Measurements from ENCODE around the gene PCDHGA5. TPM values are rescaled to one million over a fixed set of nuclear protein-coding genes. Genes with fewer than 3 reads are reported as not detected.

The PCDHGA5 gene
- total and polyA plus RNA-seq, 2 of the 8 experiments (the other 6 are each of a cell fraction or from before 2014, with no cell fraction given): 1.1 to 1.3 TPM

DNA sequence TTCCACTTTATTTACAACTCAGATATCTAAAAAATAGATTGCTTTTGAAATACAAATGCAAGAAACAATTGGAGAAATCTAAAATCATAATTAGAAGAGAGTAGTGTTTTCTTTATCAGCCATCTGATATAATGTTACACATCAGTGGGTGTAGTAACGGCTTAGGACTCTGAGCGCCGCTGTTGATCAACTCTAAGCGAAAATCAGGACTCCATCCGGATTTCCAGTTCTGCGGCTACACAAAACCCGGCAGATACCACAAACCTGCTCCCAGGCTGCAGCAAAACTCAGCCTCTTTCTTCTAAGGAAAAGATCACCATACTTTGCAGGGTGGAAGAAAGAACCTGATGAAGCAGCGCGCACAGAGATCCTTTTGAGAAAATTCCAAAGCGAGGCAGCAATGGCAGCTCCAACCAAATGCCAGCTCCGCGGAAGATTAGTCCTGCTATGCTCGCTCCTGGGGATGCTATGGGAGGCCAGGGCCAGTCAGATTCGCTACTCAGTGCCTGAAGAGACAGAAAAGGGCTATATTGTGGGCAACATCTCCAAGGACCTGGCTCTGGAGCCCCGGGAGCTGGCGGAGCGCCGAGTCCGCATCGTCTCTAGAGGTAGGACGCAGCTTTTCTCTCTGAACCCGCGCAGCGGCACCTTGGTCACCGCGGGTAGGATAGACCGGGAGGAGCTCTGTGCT lies 38.7 kb downstream of the PCDHGA5 start, which contains the start of gene PCDHGA9:
Gene PCDHGA9 (plus strand): TSS at position 226 of the 691 bp plus-strand sequence. CDS start 175 bp downstream, at position 401.
- H3K79me2 ChIP-seq (ENCODE audit: control insufficient read depth in 1 of 2, insufficient read depth in 2 of 2, low read length in 2 of 2): no peaks in the 10 kb centered on the region
- H2AFZ ChIP-seq (ENCODE audit: low read length): no peak within 1 kb of the TSS
- DNase-seq (ENCODE audit: low read depth in 1 of 2, low spot score in 2 of 2) (no peak), FAIRE-seq (no peak)
- no peak within 1 kb of the TSS for H4K91ac ChIP-seq (replicated peaks; ENCODE audit: insufficient read length, low read length)
- H3K23me2 ChIP-seq (ENCODE audit: low read depth, low read length): no peaks in the 10 kb centered on the region
- no peaks in the 10 kb centered on the region for H4K20me1 ChIP-seq (replicated peaks in 1 of 2; ENCODE audit: control insufficient read depth in 1 of 2, insufficient read depth in 2 of 2, low read length in 2 of 2)
- ChIA-PET CTCF (ENCODE audit: partially characterized antibody) (interaction anchor here (0.6 to 23.3 kb wide), 17 partner anchors 10 to 247 kb away, joined by 3 to 1236 read pairs (median 4); partner anchors contain the start of genes PCDHGA10, PCDHGA11, PCDHGA8 and PCDHGB1), POLR2A (ENCODE audit: partially characterized antibody) (no interaction called here)
- H3K14ac ChIP-seq (ENCODE audit: insufficient read length): no peak within 1 kb of the TSS
- no peaks in the 10 kb centered on the region for H3K27me3 ChIP-seq (replicated peaks in 1 of 4; ENCODE audit: control insufficient read depth in 3 of 4, extremely low read depth in 1 of 4, insufficient read depth in 3 of 4, low read length in 3 of 4)
- H3K4me2 ChIP-seq (ENCODE audit: insufficient read depth in 1 of 2, low read depth in 2 of 2, low read length in 2 of 2): no peak within 1 kb of the TSS
- no peak within 1 kb of the TSS for H2BK12ac ChIP-seq (ENCODE audit: low read depth, low read length)
- H3K56ac ChIP-seq (replicated peaks; ENCODE audit: insufficient read length, low read depth, low read length): no peak within 1 kb of the TSS
- H2BK20ac ChIP-seq (ENCODE audit: low read length): no peak within 1 kb of the TSS
- no peak within 1 kb of the TSS for H2BK15ac ChIP-seq (ENCODE audit: low read length)
- H3K4ac ChIP-seq (replicated peaks; ENCODE audit: insufficient read length, low read depth, low read length): no peak within 1 kb of the TSS
- H3K79me1 ChIP-seq (ENCODE audit: low read depth, low read length): no peaks in the 10 kb centered on the region
- H3K4me3 ChIP-seq (ENCODE audit: extremely low read depth in 1 of 4, insufficient read depth in 2 of 4, low read depth in 3 of 4, low read length in 4 of 4): no peak within 1 kb of the TSS
- H3K18ac ChIP-seq (ENCODE audit: extremely low read depth, low read length): no peak within 1 kb of the TSS
- H2AK5ac ChIP-seq (ENCODE audit: low read depth, low read length): no peak within 1 kb of the TSS
- H2BK120ac ChIP-seq (replicated peaks; ENCODE audit: low read depth, low read length): no peak within 1 kb of the TSS
- H3K27ac ChIP-seq (ENCODE audit: low read depth, low read length): no peak within 1 kb of the TSS
- peaks cover 0 to 12% (median 0%) of the 10 kb centered on the region in 4 experiments; a peak in 1 of 8 replicates for H3K36me3 ChIP-seq (ENCODE audit: control insufficient read depth in 2 of 4, insufficient read depth in 4 of 4, low read length in 3 of 4)
- H2BK5ac ChIP-seq (ENCODE audit: low read depth, low read length): no peak within 1 kb of the TSS
- H3K9me3 ChIP-seq (ENCODE audit: insufficient read depth in 2 of 2, low read depth in 1 of 2, low read length in 1 of 2): peaks cover 26 to 43% of the 10 kb centered on the region in 2 experiments
- H4K5ac ChIP-seq (ENCODE audit: insufficient read length, low read depth, low read length): no peak within 1 kb of the TSS
- no peak within 1 kb of the TSS for H4K8ac ChIP-seq (ENCODE audit: extremely low read depth, insufficient read depth, low read length)
- WGBS, 2 experiments (ENCODE audit: extremely low coverage in 1 of 2, insufficient coverage in 1 of 2, insufficient read length in 1 of 2, insufficient replicate concordance in 2 of 2, low coverage in 1 of 2, low lambda C conversion rate in 2 of 2, missing lambda C conversion rate in 1 of 2): 94% methylated on average over 26 of the region's 27 CpGs; no CpG with 5 or more reads in 1 of the 2 experiments
- no peak within 1 kb of the TSS for H3K9ac ChIP-seq (replicated peaks in 1 of 4; ENCODE audit: extremely low read depth in 1 of 4, low read depth in 3 of 4, low read length in 3 of 4)
- no peak within 1 kb of the TSS for H3K23ac ChIP-seq (ENCODE audit: insufficient read length)
- H3K4me1 ChIP-seq (replicated peaks in 1 of 4; ENCODE audit: control insufficient read depth in 3 of 4, insufficient read depth in 4 of 4, low read length in 3 of 4): no peaks in the 10 kb centered on the region
- TF ChIP-seq ZNF274 (IDR thresholded peaks at IDR 0.05; ENCODE audit: borderline replicate concordance, extremely low read depth, low read length) (no peak), NANOG (IDR thresholded peaks at IDR 0.05; ENCODE audit: insufficient read depth, low read depth, low read length, poor library complexity, severe bottlenecking) (no peak), GTF2F1 (IDR thresholded peaks at IDR 0.05; ENCODE audit: borderline replicate concordance, low read depth, low read length) (no peak), PHF8 (conservative IDR thresholded peaks at IDR 0.05; ENCODE audit: low read depth, low read length) (no peak), CBX5 (IDR thresholded peaks at IDR 0.05; ENCODE audit: low read depth, low read length) (no peak), SIRT6 (IDR thresholded peaks at IDR 0.05; ENCODE audit: low read length) (no peak), RAD21 (IDR thresholded peaks at IDR 0.05 in 1 of 2, conservative IDR thresholded peaks at IDR 0.05 in 1 of 2; ENCODE audit: low read depth in 2 of 2, low read length in 2 of 2) (peak; percentile 33 to 46), FOSL1 (IDR thresholded peaks at IDR 0.05; ENCODE audit: insufficient read depth, low read depth, low read length) (no peak), CTBP2 (IDR thresholded peaks at IDR 0.05; ENCODE audit: borderline replicate concordance, insufficient read depth, insufficient read length, low read length) (no peak), SRF (IDR thresholded peaks at IDR 0.05; ENCODE audit: low read depth, low read length) (no peak)

Data from H1 (cell line).